Activated CD4-positive, alpha-beta memory T cell treated with anti-CD3 and anti-CD28 coated beads, Interleukin-2, amount 10 ng/mL, durations not matched to agents 7 days and 5 days (primary cell): ENCODE results near the gene TMEM11. TPM values are rescaled to one million over a fixed set of nuclear protein-coding genes. Genes with fewer than 3 reads are reported as not detected.
"Not testable (repeated sequence)": the region's sequence is repeated elsewhere in the genome, so short reads cannot be mapped to it uniquely, and the experiment has no call there.

Experiments
- CTCF ChIA-PET: fragments of 350-600 bp; sonication (Branson Sonifier 250); formaldehyde crosslinking; loops from one replicate; lab custom pipeline; 2021; ENCODE audit warnings: antibody characterized with exemption, inconsistent platforms; lab: Charles Lee
- POLR2A ChIA-PET: fragments of 350-600 bp; sonication (Branson Sonifier 250); formaldehyde crosslinking; loops from one replicate; lab custom pipeline; 2021; ENCODE audit warnings: antibody characterized with exemption; lab: Charles Lee
- DNase-seq: peaks from one replicate; pipeline ENCODE4 v3.0.0-alpha.2; 2020
- H3K27ac Mint-ChIP-seq: one replicate; pipeline ENCODE4 v1.8.0; 2021; ENCODE audit warnings: mild to moderate bottlenecking, mixed read lengths
- H3K27me3 Mint-ChIP-seq: one replicate; pipeline ENCODE4 v1.8.0; 2021; ENCODE audit warnings: mixed read lengths
- H3K36me3 Mint-ChIP-seq: one replicate; pipeline ENCODE4 v1.8.0; 2021; ENCODE audit warnings: low read depth, mixed read lengths
- H3K4me1 Mint-ChIP-seq: one replicate; pipeline ENCODE4 v1.8.0; 2021; ENCODE audit warnings: mixed read lengths
- H3K4me3 Mint-ChIP-seq: one replicate; pipeline ENCODE4 v1.8.0; 2021; ENCODE audit warnings: mild to moderate bottlenecking, mixed read lengths
- H3K9me3 Mint-ChIP-seq: one replicate; pipeline ENCODE4 v1.8.0; 2021; ENCODE audit warnings: mixed read lengths
- total RNA-seq, 2 experiments: library from RNA; stranded (reverse); gene quantifications; one replicate each; pipeline ENCODE4 v1.2.3, GENCODE V29; 2021

TMEM11 gene
- total RNA-seq, 2 experiments from 2014 or later: 23.2 to 23.3 TPM

GRCh38 chr17:21200590-21201297, 13.2 kb downstream of the TMEM11 start:
- H3K4me3 Mint-ChIP-seq: no peak overlapping the region
- DNase-seq: no peak
- H3K27me3 Mint-ChIP-seq: no peaks in the 10 kb centered on the region
- peaks cover 35% of the 10 kb centered on the region for H3K36me3 Mint-ChIP-seq
- no peak overlapping the region for H3K27ac Mint-ChIP-seq
- ChIA-PET POLR2A (interaction anchor here (1.0 to 2.0 kb wide), 2 partner anchors 11 to 13 kb away, joined by 5 to 7 read pairs; partner anchors contain the start of gene TMEM11), CTCF (no interaction called here)
- peaks cover 12% of the 10 kb centered on the region for H3K4me1 Mint-ChIP-seq
- H3K9me3 Mint-ChIP-seq: no peaks in the 10 kb centered on the region

DNA sequence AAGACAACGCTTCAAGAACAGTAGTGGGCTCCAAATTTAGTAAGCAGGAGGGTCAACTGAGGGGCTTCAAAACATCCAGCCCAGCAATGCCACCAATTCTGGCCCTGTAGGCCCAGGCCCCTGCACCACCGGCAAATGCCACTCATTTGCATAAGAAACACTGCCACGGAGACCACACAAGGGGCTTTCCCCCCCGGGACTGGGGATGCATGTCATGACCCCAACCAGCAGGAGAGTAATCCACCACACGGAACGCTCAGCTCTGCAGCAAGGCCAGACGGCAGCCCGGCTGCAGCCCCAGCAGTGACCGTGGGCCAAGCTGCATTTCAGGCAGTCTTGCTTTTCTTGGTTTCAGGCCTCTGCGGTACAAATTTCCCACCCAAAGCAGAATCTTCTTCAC, 14.1 kb downstream of the TMEM11 start:
- Mint-ChIP-seq H3K4me1 (peaks cover 11% of the 10 kb centered on the region), H3K4me3 (no peak overlapping the region), H3K27me3 (no peaks in the 10 kb centered on the region), H3K27ac (no peak overlapping the region), H3K9me3 (no peaks in the 10 kb centered on the region), H3K36me3 (peaks cover 35% of the 10 kb centered on the region)
- ChIA-PET CTCF (no interaction called here), POLR2A (no interaction called here)
- DNase-seq: no peak

GRCh38 chr17:21199311-21199710, 14.7 kb downstream of the TMEM11 start:
- CTCF ChIA-PET: no interaction called here
- no peaks in the 10 kb centered on the region for H3K27me3 Mint-ChIP-seq

GRCh38 chr17:21198411-21198810, 15.6 kb downstream of the TMEM11 start:
- Mint-ChIP-seq H3K27me3 (no peaks in the 10 kb centered on the region), H3K4me1 (peaks cover 16% of the 10 kb centered on the region), H3K36me3 (peaks cover 41% of the 10 kb centered on the region), H3K9me3 (no peaks in the 10 kb centered on the region), H3K4me3 (no peak overlapping the region), H3K27ac (no peak overlapping the region)
- ChIA-PET CTCF (no interaction called here), POLR2A (no interaction called here)
- no peak for DNase-seq

More at GRCh38 chr17:21199311-21199710, 14.7 kb downstream of the TMEM11 start:
- DNase-seq: no peak
- Mint-ChIP-seq H3K9me3 (no peaks in the 10 kb centered on the region), H3K4me1 (peaks cover 13% of the 10 kb centered on the region), H3K27ac (no peak overlapping the region), H3K4me3 (no peak overlapping the region), H3K36me3 (peaks cover 41% of the 10 kb centered on the region)
- POLR2A ChIA-PET: no interaction called here

GRCh38 chr17:21196126-21196525, 17.8 kb downstream of the TMEM11 start:
- H3K9me3 Mint-ChIP-seq: no peaks in the 10 kb centered on the region
- ChIA-PET POLR2A (no interaction called here), CTCF (no interaction called here)
- peaks cover 41% of the 10 kb centered on the region for H3K36me3 Mint-ChIP-seq
- H3K27ac Mint-ChIP-seq: no peak overlapping the region
- no peaks in the 10 kb centered on the region for H3K27me3 Mint-ChIP-seq
- peaks cover 22% of the 10 kb centered on the region for H3K4me1 Mint-ChIP-seq
- no peak overlapping the region for H3K4me3 Mint-ChIP-seq
- DNase-seq: no peak

- H3K36me3 Mint-ChIP-seq: peaks cover 44% of the 10 kb centered on the region
- no peak for DNase-seq
- H3K9me3 Mint-ChIP-seq: no peaks in the 10 kb centered on the region
- peaks cover 17% of the 10 kb centered on the region for H3K4me1 Mint-ChIP-seq
- H3K27me3 Mint-ChIP-seq: no peaks in the 10 kb centered on the region
- H3K27ac Mint-ChIP-seq: no peak overlapping the region
- CTCF ChIA-PET: interaction anchor here (1.2 kb wide), 1 partner anchor 19 kb away, joined by 4 read pairs; no protein-coding TSS in a partner anchor
- H3K4me3 Mint-ChIP-seq: no peak overlapping the region
- POLR2A ChIA-PET: no interaction called here
Observed at GRCh38 chr17:21194703-21195102, 19.3 kb downstream of the TMEM11 start.

DNA sequence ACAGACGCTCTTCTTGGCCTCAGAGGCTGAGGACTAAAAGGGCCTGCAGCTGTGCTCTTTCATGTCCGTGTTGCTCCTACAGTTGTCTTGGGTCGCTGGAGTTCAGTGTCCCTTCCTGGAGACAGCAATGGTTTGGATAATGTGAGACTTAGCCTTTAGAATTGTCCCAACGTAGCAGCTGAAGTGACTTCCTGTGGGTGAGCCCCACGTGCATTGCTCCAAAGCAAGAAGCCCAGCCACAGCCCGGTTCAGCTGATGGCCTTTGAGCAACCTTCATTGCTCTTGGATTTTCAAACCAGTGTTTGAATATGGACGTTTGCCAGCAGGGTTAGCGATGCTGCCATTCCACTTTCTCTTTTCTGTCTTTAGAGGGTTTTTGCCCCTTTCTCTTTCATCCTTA, 19.7 kb downstream of the TMEM11 start:
- H3K27me3 Mint-ChIP-seq: no peaks in the 10 kb centered on the region
- no peaks in the 10 kb centered on the region for H3K9me3 Mint-ChIP-seq
- no peak for DNase-seq
- no peak overlapping the region for H3K4me3 Mint-ChIP-seq
- ChIA-PET POLR2A (no interaction called here), CTCF (interaction anchor here (1.2 to 1.3 kb wide), 2 partner anchors 19 to 67 kb away, joined by 3 to 4 read pairs; partner anchors contain the start of gene DHRS7B)
- no peak overlapping the region for H3K27ac Mint-ChIP-seq
- H3K36me3 Mint-ChIP-seq: peaks cover 44% of the 10 kb centered on the region
- peaks cover 17% of the 10 kb centered on the region for H3K4me1 Mint-ChIP-seq

DNA sequence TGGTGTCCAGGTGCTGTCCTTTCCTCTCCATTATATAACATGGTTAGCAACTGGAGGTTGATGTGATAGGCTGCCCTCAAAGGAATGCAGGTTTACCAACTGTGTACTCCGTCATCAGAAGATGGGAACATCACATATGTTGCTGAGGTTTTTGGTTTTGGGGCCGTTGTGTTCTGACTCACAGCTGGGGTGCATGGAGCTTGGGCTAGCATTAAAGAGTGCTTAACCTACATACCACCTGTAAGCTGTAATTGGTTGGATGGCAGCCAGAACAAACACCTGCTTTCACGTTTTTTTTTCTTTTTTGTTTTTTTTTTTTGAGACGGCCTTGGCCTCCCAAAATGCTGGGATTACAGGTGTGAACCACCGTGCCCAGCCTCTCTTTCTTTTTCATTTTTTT, 20.9 kb downstream of the TMEM11 start:
- Mint-ChIP-seq H3K27me3 (no peaks in the 10 kb centered on the region), H3K4me3 (no peak overlapping the region), H3K36me3 (peaks cover 36% of the 10 kb centered on the region), H3K4me1 (peaks cover 17% of the 10 kb centered on the region), H3K9me3 (no peaks in the 10 kb centered on the region), H3K27ac (no peak overlapping the region)
- ChIA-PET POLR2A (no interaction called here), CTCF (interaction anchor here (1.1 to 1.3 kb wide), 2 partner anchors 66 to 150 kb away, joined by 3 read pairs; partner anchors contain the start of genes DHRS7B and USP22)
- DNase-seq: no peak

GRCh38 chr17:21192414-21192813, 21.5 kb downstream of the TMEM11 start:
- H3K27ac Mint-ChIP-seq, H3K9me3 Mint-ChIP-seq, DNase-seq, H3K27me3 Mint-ChIP-seq, H3K4me3 Mint-ChIP-seq: not testable (repeated sequence)
- H3K36me3 Mint-ChIP-seq: peaks cover 30% of the 10 kb centered on the region
- CTCF ChIA-PET: interaction anchor here (1.1 to 1.5 kb wide), 2 partner anchors 73 to 149 kb away, joined by 3 to 6 read pairs; partner anchors contain the start of gene USP22
- peaks cover 17% of the 10 kb centered on the region for H3K4me1 Mint-ChIP-seq
- POLR2A ChIA-PET: interaction anchor here (1.1 kb wide), 1 partner anchor 20 kb away, joined by 3 read pairs; no protein-coding TSS in a partner anchor

DNA sequence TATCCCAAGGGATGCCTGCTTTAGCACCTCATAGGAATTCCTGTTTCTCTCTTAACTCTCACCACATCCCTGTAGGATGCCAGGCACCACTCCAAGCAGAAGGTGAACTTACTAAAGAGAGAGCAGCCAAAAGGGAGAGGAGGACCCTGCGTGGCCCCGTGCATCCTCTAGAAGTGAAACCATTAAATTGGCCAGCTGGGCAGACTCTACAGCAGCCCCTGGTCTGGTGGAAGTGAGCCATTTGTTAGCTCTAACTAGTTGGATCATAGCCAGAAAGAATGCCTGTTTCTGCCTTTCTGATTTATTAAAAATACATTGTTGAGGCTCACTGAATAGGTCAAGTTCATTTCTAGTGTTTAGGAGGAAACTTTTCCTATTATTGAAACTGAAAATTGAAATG, 22.3 kb downstream of the TMEM11 start:
- H3K27me3 Mint-ChIP-seq: no peaks in the 10 kb centered on the region
- ChIA-PET POLR2A (interaction anchor here (1.1 kb wide), 1 partner anchor 21 kb away, joined by 3 read pairs; no protein-coding TSS in a partner anchor), CTCF (interaction anchor here (1.5 kb wide), 1 partner anchor 73 kb away, joined by 6 read pairs; no protein-coding TSS in a partner anchor)
- peaks cover 23% of the 10 kb centered on the region for H3K36me3 Mint-ChIP-seq
- no peak overlapping the region for H3K4me3 Mint-ChIP-seq
- H3K9me3 Mint-ChIP-seq: no peaks in the 10 kb centered on the region
- DNase-seq: no peak
- H3K4me1 Mint-ChIP-seq: peaks cover 17% of the 10 kb centered on the region
- H3K27ac Mint-ChIP-seq: no peak overlapping the region

DNA sequence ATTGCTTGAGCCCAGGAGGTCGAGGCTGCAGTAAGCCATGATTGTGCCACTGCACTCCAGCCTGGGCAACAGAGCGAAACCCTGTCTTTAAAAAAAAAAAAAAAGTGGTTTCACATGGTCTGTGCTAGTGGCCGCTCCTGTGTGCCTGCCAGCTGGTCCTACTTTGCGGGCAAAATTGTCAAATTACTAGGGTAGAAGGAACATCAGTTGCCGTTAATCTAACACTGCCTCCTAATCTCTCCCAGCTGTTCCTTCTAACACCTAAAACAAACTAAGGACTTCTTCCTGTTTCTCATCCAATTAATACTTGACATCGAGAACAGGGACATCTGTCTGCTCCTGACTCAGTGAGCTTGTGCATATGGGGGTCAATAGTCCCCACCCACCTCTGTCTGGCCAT, 23.9 kb downstream of the TMEM11 start:
- Mint-ChIP-seq H3K4me1 (peaks cover 17% of the 10 kb centered on the region), H3K4me3 (no peak overlapping the region), H3K9me3 (no peaks in the 10 kb centered on the region), H3K27ac (no peak overlapping the region), H3K36me3 (peaks cover 20% of the 10 kb centered on the region), H3K27me3 (no peaks in the 10 kb centered on the region)
- no peak for DNase-seq
- ChIA-PET POLR2A (no interaction called here), CTCF (no interaction called here)

GRCh38 chr17:21189361-21189760, 24.6 kb downstream of the TMEM11 start:
- no peak for DNase-seq
- no peak overlapping the region for H3K4me3 Mint-ChIP-seq
- CTCF ChIA-PET: interaction anchor here (0.6 kb wide), 1 partner anchor 1196 kb away, joined by 6 read pairs; no protein-coding TSS in a partner anchor
- H3K27me3 Mint-ChIP-seq: no peaks in the 10 kb centered on the region
- no peak overlapping the region for H3K27ac Mint-ChIP-seq
- peaks cover 21% of the 10 kb centered on the region for H3K36me3 Mint-ChIP-seq
- H3K4me1 Mint-ChIP-seq: peaks cover 12% of the 10 kb centered on the region
- no peaks in the 10 kb centered on the region for H3K9me3 Mint-ChIP-seq
- POLR2A ChIA-PET: no interaction called here

DNA sequence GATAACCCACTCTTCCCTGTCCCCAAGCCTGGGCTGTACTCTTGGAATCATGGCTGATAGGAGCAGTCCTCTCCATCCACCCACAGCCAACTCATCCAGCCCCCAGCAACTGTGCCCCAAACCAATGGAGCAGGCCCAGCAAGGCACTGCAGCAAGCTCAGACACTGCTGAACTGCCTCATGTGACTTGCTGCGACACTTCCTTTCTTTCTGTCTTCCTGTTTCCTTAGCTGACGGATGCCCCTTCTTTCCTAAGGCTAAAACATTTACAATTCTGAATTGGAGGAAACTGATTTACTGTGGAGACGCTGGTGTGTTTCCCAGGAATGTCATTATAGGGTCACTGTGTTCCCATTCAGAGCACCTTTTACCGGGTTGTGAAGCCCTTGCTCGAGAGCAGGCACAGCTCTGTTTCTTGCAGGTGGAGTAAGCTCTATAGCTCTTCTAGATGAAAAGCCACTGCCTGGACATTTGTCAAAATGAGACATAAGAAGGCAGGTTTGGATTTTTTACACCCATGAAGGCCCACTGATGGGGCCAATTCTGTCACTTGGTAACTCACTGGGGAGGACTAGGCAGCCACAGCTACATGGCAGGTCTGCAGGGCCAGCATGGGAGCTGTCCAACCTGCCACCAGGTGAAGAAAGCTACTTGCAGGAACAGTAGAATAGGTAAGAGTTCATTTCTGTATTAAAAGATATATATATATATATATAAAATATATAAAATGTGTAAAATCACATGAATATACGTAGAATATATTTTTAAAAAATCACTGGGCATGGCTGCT, 27.4 kb downstream of the TMEM11 start:
- Mint-ChIP-seq H3K36me3 (peaks cover 25% of the 10 kb centered on the region), H3K9me3 (no peaks in the 10 kb centered on the region), H3K4me3 (no peak overlapping the region), H3K27me3 (no peaks in the 10 kb centered on the region), H3K4me1 (peaks cover 5% of the 10 kb centered on the region), H3K27ac (no peak overlapping the region)
- ChIA-PET CTCF (interaction anchor here (1.1 kb wide), 1 partner anchor 93 kb away, joined by 3 read pairs; no protein-coding TSS in a partner anchor), POLR2A (interaction anchor here (1.1 to 1.3 kb wide), 2 partner anchors 8 to 59 kb away, joined by 3 to 4 read pairs; partner anchors contain the start of gene DHRS7B)
- DNase-seq: no peak
